ENCODE results near the gene KLC4.

DNA sequence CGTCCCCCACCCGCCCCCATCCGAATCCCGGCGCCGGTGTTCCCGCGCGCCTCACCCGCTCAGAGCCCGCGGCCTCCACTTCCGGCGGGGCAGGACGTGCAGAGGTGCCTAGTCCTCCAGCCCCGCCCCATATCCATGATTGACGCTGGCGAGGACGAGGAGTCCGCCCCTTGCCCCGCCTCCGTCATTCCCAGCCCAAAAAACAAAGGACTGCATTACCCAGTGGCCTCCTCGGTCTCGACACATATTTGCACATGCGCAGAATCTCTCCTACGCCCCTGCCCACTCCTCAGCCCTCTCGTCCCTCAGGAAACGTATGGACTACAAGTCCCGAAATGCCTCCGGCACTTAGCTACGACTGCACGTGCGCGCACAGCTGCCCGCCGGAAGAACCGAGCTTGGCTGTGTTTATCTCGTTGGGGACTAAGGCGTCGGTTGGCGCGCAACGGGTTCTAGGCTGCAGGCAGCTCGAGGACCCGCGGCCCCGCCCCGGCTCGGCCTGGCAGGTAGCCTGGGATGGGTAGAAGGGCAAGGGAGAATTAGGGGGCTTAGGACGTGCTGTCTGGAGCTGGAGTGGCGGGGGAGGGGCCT lies 45.5 kb upstream of the KLC4 start, which contains the start of the genes KLHDC3 and MEA1:
- TF ChIP-seq, protein P1, sequence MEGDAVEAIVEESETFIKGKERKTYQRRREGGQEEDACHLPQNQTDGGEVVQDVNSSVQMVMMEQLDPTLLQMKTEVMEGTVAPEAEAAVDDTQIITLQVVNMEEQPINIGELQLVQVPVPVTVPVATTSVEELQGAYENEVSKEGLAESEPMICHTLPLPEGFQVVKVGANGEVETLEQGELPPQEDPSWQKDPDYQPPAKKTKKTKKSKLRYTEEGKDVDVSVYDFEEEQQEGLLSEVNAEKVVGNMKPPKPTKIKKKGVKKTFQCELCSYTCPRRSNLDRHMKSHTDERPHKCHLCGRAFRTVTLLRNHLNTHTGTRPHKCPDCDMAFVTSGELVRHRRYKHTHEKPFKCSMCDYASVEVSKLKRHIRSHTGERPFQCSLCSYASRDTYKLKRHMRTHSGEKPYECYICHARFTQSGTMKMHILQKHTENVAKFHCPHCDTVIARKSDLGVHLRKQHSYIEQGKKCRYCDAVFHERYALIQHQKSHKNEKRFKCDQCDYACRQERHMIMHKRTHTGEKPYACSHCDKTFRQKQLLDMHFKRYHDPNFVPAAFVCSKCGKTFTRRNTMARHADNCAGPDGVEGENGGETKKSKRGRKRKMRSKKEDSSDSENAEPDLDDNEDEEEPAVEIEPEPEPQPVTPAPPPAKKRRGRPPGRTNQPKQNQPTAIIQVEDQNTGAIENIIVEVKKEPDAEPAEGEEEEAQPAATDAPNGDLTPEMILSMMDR (IDR thresholded peaks at IDR 0.05): no peak
- peak; percentile 16 for TF ChIP-seq POLR2A (IDR thresholded peaks at IDR 0.05)
